ENCODE measurements around the gene COBL. TPM values are rescaled to one million over a fixed set of nuclear protein-coding genes. Genes with fewer than 3 reads are reported as not detected.

Gene COBL
- total RNA-seq, 4 donors from 2014 or later, result 5.9 to 21.3 (median 7.8) TPM

DNA sequence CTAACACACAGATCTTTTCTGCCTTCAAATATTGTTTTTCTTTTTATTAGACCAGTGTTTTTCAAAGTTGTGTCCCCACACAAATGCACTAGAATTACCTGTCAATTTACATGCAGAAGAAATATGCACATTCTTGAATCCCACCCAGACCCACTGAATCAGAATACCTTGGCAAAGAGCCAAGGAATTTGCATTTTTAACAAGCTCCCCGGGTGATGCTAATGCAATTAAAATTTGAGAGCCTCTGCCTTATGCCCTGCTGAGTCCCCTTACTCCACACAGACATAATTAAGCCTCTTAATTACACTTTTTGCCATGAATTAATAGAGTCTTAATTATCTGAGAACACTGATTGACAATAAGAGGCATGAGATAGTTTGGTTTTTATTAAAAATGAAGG lies 332.8 kb downstream of the COBL start:
- Histone ChIP-seq H3K27ac (no peak overlapping the region), H3K4me1 (peaks cover 0 to 7% (median 0%) of the 10 kb centered on the region in 3 donors), H3K4me3 (no peak overlapping the region), H3K36me3 (no peaks in the 10 kb centered on the region), H3K9me3 (no peaks in the 10 kb centered on the region), H3K27me3 (peaks cover 0 to 20% (median 0%) of the 10 kb centered on the region in 4 donors)
- 14 to 20% methylated on average over 1 of the region's 1 CpG for WGBS, 2 donors
- intact Hi-C loops (cut with DNase I), result no loop called here
- TF ChIP-seq POLR2A (IDR thresholded peaks at IDR 0.05), result no peak
- no peak for DNase-seq

DNA sequence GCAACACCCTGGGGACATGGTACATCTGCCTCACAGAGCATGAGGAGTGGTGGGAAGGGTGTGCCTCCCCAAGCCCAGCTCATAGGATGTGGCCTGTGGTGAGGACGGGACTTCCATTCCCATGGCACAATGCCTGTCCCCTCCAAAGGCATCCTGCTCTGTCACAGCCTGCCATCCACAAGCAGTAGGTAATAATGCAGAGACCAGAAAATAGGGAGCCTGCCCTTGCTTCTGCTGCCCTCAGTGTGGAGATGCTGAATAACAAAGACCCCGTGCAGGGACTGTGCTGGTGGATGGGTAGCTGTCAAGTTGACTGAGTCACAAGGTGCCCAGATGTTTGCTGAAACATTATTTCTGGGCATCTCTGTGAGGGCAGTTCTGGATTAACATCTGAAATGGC lies 334.0 kb downstream of the COBL start:
- no peak overlapping the region for H3K27ac ChIP-seq
- H3K4me1 ChIP-seq, result peaks cover 0 to 7% (median 0%) of the 10 kb centered on the region in 3 donors
- no peaks in the 10 kb centered on the region for H3K36me3 ChIP-seq
- no peak for DNase-seq
- no peaks in the 10 kb centered on the region for H3K9me3 ChIP-seq
- 50 to 67% methylated on average over 1 of the region's 2 CpGs for WGBS, 2 donors
- peaks cover 0 to 20% (median 0%) of the 10 kb centered on the region in 4 donors for H3K27me3 ChIP-seq
- intact Hi-C loops (cut with DNase I), result no loop called here
- H3K4me3 ChIP-seq, result no peak overlapping the region
- TF ChIP-seq, protein P1, sequence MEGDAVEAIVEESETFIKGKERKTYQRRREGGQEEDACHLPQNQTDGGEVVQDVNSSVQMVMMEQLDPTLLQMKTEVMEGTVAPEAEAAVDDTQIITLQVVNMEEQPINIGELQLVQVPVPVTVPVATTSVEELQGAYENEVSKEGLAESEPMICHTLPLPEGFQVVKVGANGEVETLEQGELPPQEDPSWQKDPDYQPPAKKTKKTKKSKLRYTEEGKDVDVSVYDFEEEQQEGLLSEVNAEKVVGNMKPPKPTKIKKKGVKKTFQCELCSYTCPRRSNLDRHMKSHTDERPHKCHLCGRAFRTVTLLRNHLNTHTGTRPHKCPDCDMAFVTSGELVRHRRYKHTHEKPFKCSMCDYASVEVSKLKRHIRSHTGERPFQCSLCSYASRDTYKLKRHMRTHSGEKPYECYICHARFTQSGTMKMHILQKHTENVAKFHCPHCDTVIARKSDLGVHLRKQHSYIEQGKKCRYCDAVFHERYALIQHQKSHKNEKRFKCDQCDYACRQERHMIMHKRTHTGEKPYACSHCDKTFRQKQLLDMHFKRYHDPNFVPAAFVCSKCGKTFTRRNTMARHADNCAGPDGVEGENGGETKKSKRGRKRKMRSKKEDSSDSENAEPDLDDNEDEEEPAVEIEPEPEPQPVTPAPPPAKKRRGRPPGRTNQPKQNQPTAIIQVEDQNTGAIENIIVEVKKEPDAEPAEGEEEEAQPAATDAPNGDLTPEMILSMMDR (IDR thresholded peaks at IDR 0.05), result no peak
- TF ChIP-seq POLR2A (IDR thresholded peaks at IDR 0.05), result no peak

DNA sequence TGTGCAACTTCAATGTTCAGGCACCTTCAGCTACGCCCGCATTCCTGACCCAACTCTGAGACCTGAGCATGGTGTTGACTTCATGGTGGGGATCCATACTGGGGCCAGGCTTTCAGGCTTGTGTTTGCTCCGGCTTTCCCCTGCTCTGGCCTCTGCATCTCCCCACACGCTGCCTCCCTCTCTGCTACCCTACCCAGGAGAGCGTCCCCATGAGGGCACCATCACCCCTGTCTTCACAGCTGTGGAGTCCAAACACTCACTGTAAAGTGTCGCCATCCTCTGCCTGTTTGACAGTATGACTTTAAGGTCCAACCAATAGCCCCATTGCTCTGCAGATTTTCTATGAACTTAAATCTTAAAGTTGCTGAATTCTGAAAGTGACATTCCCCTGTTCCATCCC lies 334.9 kb downstream of the COBL start:
- Histone ChIP-seq H3K4me1 (peaks cover 0 to 7% (median 0%) of the 10 kb centered on the region in 3 donors), H3K9me3 (no peaks in the 10 kb centered on the region), H3K4me3 (no peak overlapping the region), H3K36me3 (no peaks in the 10 kb centered on the region), H3K27ac (no peak overlapping the region), H3K27me3 (peaks cover 0 to 20% (median 0%) of the 10 kb centered on the region in 4 donors)
- intact Hi-C loops (cut with DNase I), result no loop called here
- WGBS, 2 donors, result 94 to 96% methylated on average over 6 of the region's 6 CpGs
- no peak for TF ChIP-seq POLR2A (IDR thresholded peaks at IDR 0.05)
- TF ChIP-seq, protein P1 (IDR thresholded peaks at IDR 0.05), result no peak
- DNase-seq, result no peak

DNA sequence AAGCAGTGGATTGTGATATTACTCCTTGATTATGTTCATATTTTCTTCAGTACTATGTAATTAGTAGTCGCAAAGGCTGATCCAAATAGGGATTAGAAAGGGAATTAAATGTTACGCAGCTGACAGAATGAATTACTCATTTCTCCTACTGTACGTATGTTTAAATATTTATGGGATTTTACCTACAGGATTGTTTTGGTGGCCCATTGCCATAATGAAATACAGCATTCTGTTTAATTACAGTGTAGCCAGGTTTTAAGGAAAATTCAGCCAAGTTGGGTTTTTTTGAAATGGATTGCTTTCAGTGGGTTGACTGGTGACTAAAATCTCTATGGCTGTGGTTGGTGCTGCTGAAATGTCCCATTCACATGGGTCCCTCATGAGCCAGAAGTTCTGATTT lies 336.2 kb downstream of the COBL start:
- Histone ChIP-seq H3K4me1 (peaks cover 0 to 7% (median 0%) of the 10 kb centered on the region in 3 donors), H3K27ac (no peak overlapping the region), H3K27me3 (peaks cover 0 to 20% (median 0%) of the 10 kb centered on the region in 4 donors), H3K4me3 (no peak overlapping the region), H3K36me3 (no peaks in the 10 kb centered on the region), H3K9me3 (no peaks in the 10 kb centered on the region)
- no peak for DNase-seq
- 48% methylated on average over 3 of the region's 3 CpGs for WGBS, 2 donors
- TF ChIP-seq, protein P1 (IDR thresholded peaks at IDR 0.05), result no peak
- TF ChIP-seq POLR2A (IDR thresholded peaks at IDR 0.05), result no peak
- intact Hi-C loops (cut with DNase I), result no loop called here

DNA sequence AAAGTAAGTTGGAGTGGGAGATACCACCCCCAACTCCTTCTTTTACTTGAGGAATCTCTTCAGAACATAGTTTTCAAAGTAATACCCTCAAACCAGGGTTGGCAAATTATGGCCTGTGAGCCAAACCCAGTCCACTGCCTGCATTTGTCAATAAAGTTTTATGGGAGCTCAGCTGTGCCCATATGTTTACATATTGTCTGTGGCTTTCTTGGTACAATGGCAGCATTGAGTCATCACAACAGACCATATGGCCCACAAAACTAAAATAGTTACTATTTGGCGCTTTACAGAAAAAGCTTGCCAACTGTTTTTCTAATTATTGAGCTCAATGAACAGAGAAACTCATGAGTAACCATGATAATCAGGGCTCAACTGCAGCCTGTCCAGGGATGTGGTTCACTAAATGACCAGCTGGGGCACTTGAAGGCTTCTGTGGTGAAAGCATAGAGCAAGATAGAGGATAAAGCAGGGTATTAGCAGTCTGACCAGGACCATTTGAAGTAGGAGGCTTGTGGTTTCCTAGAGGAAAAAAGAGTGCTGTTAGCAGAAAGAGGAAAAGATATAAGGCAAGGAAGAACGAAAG lies 337.9 kb downstream of the COBL start:
- peaks cover 0 to 7% (median 0%) of the 10 kb centered on the region in 3 donors for H3K4me1 ChIP-seq
- no peak for TF ChIP-seq POLR2A (IDR thresholded peaks at IDR 0.05)
- TF ChIP-seq, protein P1 (IDR thresholded peaks at IDR 0.05), result no peak
- intact Hi-C loops (cut with DNase I), result no loop called here
- WGBS, 2 donors, result 75 to 81% methylated on average over 2 of the region's 2 CpGs
- H3K36me3 ChIP-seq, result no peaks in the 10 kb centered on the region
- H3K4me3 ChIP-seq, result no peak overlapping the region
- DNase-seq, result no peak
- H3K27me3 ChIP-seq, result peaks cover 0 to 20% (median 0%) of the 10 kb centered on the region in 4 donors
- H3K9me3 ChIP-seq, result no peaks in the 10 kb centered on the region
- no peak overlapping the region for H3K27ac ChIP-seq
